NB4 (cell line): Measurements from ENCODE around the gene SUCNR1.
"Not testable (repeated sequence)": the region's sequence is repeated elsewhere in the genome, so short reads cannot be mapped to it uniquely, and the experiment has no call there.

ENCODE experiments used
- CTCF ChIP-seq: IDR thresholded peaks from one replicate; pipeline ENCODE4 v1.5.1; 2012; ENCODE audit warnings: low read depth, low read length
- POLR2A ChIP-seq: IDR thresholded peaks from 2 replicates; pipeline ENCODE4 v1.6.1; 2011; ENCODE audit warnings: mild to moderate bottlenecking; ENCODE audit not compliant: insufficient read length; ENCODE audit errors: extremely low read depth

- not testable (repeated sequence) for TF ChIP-seq CTCF, POLR2A
Observed at GRCh38 chr3:151898564-151899261, 25.3 kb downstream of the SUCNR1 start.
